Activated CD4-positive, CD25-positive, alpha-beta regulatory T cell treated with anti-CD3 and anti-CD28 coated beads, Interleukin-2, amount 50 U/mL, for 24 hours (primary cell): ENCODE data around the gene DDX11.
"Not testable (repeated sequence)": the region's sequence is repeated elsewhere in the genome, so short reads cannot be mapped to it uniquely, and the experiment has no call there.

Source experiments
- ATAC-seq, 2 donors: fragments of 150-1000 bp; cut with Tn5 transposase; one replicate each; pipeline ENCODE4 v1.10.0; 2021; ENCODE audit warnings: mild to moderate bottlenecking in 1 of 2, moderate library complexity in 1 of 2

DDX11 gene

DNA sequence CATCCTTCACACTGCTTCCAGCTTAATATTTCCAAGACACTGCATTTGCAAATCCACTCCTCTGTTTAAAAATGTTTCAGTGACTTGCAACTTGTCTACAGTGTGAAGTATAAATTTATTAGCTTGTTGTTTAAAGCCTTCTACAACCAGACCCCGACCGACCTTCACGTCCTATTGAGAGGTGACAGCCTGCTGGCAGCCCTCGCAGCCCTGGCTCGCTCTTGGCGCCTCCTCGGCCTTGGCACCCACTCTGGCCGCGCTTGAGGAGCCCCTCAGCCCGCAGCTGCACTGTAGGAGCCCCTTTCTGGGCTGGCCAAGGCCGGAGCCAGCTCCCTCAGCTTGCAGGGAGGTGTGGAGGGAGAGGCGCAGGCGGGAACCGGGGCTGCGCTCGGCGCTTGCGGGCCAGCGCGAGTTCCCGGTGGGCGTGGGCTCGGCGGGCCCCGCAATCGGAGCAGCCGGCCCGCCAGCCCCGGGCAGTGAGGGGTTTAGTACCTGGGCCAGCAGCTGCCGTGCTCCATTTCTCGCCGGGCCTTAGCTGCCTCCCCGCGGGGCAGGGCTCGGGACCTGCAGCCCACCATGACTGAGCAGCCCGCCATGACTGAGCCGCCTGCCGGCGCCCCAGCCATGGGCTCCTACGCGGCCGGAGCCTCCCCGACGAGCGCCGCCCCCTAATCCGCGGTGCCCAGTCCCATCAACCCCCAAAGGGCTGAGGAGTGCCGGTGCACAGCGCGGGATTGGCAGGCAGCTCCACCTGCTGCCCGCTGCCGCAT, 2.5 kb upstream of the DDX11 start:
- ATAC-seq = not testable (repeated sequence)

DNA sequence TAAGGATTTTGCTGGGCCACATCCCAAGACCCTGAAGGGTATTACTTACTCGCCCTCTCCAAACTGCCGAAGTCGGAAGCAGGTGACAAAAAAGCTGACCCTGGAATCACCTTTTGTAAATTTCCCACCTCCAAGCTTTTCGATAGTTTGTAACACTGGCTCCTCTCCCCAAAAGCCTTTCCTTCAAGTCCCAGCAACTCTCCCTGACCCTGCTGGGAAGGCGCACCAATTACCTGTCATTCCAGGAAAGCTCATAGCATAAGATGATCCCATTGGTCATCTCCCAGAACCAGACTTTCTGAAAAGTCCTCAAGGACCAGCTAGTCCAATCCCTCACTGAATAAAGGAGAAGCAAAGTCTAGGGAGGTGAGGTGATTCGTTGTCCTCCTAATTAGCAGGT, 698 bp upstream of the DDX11 start:
- ATAC-seq = not testable (repeated sequence)

DNA sequence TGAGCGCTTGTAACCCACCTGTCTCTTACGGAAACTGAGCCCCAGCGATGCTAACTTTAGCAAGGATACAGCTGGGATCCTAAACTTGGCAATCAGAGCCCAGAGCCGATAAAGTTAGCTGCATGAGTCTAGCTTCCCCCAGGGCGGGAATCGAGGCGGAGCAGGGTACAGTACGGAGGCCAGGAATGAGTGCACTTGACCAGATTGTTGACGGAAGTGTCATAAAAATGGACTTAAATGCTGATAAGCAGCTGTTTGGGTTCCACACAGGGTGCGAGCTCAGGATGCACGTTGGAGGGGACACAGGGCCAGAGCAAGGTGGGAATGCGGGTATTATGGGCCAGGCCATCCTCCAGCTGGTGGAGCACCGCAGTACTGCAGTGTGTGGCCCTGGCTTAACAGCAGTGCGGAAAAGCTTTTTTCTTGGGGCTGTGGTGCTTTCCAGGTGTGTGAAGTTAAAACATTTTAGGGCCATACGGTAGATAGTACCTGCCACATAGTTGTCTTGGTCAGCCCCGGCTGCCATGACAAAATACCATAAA, 744 bp downstream of the DDX11 start:
- ATAC-seq = peak; percentile 30 to 41

DNA sequence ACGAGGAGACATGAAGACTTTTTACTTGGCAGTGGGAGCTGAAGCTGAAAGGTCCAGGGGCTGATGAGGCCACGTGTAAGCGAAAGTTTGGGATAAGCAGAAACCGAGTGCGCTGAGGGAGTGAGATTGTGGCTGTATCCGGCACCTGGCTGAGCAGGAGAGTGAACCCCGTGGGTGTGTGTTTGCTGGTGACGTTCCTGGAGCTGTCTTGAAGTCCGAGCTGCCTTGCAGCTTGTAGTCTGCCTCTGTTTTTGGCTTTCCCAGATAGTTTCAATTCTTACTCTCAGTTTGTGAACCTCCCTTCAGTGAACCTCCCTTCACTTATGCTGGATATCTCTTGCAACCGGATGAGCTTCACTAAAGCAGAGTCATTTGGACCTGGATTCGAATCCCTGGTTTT, 2.5 kb downstream of the DDX11 start:
- ATAC-seq = not testable (repeated sequence)

DNA sequence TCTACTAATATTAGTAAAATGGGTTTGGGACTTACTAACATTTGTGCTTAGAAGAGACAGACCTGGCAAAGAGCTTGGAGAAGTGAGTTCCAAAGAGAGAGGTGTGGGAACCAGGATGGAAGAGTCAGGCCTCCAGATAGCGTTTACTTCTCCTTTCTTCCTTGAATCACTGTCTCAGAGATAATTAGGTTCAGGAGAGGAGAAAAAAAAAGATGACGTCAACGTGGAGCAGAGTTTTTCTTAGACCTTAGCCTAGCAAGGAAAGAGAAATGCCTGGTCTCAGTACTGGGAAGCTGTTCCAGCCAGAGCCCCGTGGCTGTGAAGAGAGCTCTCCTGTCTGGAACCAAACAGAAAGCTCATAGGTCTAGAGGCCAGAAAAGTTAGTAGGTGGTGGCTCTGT, 3.4 kb downstream of the DDX11 start:
- ATAC-seq = not testable (repeated sequence)

DNA sequence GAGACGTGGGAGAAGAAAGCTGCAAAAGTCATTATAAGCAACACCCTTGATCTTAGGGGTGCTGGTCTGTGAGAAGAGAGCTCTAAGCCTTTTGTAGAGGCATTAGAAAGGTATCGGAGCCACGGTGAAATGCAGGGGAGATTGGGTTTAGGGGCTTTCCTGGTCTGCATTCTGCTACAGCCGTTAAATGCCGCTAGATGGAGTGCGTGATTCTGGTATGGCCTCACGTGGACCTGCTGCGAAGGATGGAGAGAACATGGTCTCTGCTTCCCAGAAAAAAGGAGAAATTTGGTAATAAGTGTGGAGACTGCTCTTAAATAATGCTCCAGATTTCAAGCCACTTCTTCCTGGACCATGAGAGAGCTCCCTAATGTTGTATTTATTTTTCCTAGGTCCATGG, 4.3 kb downstream of the DDX11 start:
- not testable (repeated sequence) for ATAC-seq

DNA sequence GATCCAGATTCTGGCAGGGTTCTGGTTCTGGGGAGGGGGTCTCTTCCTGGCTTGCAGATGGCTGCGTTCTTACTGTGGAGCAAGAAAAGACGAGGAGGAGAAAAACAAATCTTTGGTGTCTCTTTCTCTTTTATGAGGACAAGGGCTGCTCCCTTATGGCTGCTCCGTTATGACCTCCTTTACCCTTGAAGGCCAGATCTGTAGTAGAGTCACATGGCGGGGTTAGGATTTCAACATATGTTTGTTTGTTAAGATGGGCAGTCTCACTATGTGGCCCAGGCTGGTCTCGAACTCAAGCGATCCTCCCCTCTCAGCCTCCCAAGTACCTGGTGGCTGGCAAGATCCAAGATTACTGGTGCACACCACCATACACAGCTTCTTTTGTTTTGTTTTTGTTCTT, 5.8 kb downstream of the DDX11 start:
- ATAC-seq = not testable (repeated sequence)

DNA sequence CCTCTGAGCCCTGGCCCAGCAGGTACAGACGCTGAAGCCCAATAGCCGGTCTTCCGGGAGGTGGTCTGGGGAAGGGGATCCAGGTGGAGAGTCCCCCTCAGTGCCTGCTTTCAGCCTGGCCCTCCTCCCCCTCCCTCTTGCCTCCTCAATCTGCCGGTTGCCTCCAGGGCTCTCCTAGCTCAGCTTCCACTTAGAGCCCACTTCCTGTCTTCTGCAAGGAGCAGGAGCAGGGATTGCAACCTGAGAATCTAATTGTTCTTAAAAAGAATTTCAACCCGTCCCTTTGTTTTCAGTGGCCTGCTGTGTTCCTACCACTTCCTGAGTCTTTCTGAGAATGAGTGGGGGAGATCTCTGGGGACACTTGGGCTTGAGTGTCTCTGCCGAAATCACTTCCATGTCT, 6.6 kb downstream of the DDX11 start:
- not testable (repeated sequence) for ATAC-seq

DNA sequence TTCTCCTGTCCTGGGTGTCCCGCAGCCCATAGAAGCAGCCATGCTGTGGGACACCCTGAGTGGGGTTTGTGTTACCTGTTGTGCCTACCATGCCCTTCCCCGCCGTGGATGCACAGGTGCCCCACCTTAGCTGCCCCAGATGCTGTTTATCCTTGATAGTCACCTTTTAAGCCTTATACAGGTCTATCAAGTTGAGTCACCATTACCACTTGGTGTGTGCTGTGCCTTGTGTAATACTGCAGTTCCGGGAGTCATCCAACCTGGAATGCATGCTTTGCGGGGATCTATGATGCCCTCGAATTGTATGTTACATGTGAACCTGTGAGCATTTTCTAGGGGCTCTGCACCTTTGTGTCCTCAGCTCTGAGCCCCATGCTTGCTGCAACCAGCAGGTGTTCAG, 7.6 kb downstream of the DDX11 start:
- not testable (repeated sequence) for ATAC-seq

DNA sequence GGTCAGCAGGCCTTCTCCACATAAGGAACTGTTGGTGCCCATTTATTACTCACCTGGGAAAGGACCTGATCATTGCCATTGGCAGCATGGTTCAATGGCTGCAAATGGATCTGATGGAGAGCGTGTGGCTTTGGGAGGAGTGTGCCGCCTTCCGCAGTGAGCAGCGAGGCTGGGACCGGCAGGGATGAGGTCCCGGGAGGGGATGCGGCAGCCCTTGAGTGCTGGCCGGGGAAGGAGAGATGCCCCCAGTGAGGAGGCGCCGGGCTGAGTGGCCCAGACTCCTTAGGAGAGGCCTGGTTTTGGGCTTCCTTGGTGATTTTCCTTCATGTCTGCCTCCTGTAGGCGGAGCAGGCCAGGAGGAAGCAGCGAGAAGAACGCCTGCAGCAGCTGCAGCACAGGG, 10.6 kb downstream of the DDX11 start:
- ATAC-seq = not testable (repeated sequence)

DNA sequence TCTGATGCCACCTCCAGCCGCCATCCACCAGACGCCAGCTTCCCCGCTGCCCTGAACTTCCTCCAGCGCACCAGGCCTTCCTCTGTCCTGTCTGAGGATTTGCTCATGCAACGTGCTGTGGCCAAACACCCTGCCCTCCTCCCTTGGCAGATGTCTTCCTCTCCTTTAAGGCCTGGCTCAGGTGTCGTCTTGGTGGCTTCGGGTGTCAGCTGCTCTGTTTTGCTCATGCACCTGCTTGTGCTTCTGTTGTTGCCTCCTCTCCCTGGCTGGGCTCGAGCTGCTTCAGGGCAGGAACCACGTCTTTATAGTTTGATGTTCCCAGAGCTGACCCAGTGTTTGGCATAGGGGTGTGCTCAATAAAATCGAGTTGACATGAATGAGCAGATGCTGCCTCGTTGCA, 12.4 kb downstream of the DDX11 start:
- ATAC-seq = not testable (repeated sequence)

DNA sequence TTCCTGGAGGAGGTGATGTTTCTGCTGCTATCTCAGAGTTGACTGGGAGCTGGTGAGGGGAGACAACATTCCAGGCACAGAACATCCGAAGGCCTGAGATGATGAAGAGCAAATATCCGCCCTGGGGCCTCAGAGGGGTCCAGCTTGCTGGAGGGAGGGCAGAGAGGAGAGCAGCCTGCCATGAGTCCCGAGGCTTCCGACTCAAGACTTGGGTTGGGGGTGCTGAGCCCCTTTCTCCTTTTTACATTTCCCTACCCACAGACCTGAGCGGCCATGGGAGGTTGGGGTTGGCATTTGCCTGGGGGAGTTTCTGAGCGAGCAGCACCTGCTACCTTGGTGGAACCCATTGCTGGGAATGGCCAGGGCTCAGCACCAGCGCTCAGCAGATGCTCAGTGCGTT, 13.8 kb downstream of the DDX11 start:
- not testable (repeated sequence) for ATAC-seq

DNA sequence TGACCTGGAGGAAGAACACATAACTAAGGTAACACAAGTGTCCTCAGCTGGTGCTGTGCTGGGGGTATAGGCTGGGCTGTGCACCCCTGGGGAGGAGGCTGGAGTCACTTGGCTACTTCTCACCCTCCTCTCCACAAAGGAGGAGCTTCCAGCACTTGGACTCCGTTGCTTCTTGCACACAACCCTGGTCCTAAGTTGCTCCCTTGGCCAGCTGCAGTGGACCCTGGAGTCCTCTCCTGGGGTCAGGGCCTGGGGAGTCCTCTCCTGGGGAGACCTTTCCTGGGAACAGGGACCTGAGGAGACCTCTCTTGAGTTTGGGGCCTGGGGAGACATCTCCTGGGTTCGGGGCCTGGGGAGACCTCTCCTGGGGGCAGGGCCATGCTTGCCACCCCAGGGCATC, 14.3 kb downstream of the DDX11 start:
- not testable (repeated sequence) for ATAC-seq

DNA sequence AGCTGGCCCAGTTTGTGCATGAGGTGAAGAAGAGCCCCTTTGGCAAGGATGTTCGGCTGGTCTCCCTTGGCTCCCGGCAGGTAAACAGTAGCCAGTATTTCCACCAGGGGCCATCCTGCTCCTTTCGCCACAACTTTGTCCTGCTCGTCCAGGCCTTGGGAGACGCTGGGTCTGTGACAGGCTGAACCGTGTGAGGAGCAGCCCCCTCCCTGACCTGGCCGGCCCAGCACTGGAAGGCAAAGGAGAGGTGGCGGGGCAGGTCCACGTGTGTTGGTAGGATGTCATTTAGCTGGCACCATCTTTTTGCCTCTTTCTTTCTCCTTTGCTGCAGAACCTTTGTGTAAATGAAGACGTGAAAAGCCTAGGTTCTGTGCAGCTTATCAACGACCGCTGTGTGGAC, 15.4 kb downstream of the DDX11 start:
- no peak for ATAC-seq

DNA sequence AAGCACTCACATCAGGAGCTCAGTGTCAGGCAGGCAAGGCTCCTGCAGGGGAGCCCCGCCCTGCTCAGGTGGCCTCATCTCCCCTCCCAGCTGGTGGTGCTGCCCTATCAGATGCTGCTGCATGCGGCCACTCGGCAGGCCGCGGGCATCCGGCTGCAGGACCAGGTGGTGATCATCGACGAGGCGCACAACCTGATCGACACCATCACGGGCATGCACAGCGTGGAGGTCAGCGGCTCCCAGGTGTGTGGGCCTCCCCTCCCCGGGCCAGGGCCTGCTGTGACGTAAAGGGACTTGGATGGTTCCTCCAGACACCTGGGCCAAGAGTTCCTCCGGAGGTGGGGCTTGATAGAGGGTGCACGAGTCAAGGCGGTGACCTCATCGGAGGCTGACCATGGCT, 18.0 kb downstream of the DDX11 start:
- ATAC-seq = not testable (repeated sequence)

DNA sequence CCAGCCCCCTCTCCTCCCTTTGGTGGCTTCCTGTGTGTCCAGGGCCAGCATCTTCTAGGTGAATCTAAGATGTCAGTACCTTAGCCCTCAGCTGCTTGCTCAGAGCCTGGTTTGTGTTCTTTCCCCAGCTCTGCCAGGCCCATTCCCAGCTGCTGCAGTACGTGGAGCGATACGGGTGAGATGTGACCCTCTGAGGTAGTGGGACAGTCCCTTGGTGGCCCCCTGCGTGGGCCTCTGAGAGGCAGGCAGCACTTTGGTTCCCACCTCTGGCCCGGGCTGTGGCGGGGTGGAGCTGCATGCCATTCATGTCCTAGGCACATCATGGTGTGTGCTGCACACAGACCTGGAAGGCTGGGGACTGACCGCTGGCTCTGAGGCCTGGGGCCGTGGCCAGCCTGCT, 19.1 kb downstream of the DDX11 start:
- not testable (repeated sequence) for ATAC-seq

DNA sequence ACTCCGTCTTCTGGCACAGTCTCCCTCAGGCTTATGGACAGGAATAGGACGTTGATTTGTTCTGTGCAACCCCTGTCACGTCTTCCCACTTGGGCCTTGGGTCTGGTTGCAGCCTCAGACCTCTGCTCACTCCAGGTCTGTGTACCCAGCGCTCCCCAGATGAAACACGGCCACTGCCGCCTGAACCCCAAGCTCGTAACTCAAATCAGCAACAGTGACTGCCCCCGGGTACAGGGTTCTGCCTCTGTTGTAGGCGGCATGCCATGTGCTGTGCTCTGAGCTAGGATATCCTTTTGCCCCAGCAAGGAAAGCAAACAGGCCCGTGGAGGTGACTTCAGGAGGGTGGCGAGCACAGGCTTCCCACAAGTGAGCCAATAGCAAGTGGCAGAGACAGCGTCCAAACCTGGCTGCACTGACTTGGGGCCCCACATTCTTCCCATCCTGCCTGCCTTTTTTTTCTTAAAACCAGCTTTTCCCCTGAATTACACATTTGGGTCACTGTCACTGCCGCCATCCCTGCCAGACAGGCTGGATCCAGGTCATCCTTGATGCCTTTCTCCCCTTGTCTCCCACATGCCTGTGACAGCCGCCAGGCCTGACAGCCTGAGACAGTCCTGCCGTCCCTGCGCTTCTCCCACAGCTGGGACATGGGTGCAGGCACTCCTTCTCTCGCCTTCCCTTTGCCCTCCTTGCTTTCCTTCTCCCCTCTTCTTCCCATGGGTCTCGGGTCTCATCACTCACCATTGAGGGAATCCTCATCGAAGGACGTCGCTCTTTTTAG, 21.6 kb downstream of the DDX11 start:
- not testable (repeated sequence) for ATAC-seq

DNA sequence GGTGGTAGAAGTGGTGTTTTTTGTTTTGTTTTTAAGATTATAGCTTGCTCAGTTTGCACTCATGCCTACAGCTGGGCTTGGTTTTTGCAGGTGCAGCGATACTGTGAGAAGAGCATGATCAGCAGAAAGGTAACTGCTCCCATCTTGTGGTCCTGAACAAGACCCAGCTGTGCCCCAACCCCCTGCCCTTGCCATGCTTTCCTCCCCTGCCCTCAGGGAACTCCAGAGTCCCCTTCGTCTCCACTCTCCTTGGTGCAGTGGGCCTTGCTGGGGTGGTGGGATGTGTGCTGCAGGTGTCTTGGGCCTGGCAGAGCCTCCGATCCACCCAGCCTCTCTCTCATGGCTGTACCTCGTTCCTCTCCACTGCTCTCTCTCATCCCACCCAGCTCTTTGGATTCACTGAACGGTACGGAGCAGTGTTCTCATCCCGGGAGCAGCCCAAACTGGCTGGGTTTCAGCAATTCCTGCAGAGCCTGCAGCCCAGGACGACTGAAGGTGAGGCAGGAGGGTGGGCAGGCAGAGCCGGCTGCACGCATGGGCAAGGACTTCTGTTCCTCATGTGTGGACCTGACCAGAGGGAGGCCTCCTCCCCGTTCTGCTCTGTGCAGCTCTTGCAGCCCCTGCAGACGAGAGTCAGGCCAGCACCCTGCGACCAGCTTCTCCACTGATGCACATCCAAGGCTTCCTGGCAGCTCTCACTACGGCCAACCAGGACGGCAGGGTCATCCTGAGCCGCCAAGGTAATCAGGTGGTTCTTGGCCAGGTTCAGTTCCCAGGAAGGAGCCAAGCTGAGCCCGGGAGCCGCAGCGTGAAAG, 22.8 kb downstream of the DDX11 start:
- not testable (repeated sequence) for ATAC-seq

DNA sequence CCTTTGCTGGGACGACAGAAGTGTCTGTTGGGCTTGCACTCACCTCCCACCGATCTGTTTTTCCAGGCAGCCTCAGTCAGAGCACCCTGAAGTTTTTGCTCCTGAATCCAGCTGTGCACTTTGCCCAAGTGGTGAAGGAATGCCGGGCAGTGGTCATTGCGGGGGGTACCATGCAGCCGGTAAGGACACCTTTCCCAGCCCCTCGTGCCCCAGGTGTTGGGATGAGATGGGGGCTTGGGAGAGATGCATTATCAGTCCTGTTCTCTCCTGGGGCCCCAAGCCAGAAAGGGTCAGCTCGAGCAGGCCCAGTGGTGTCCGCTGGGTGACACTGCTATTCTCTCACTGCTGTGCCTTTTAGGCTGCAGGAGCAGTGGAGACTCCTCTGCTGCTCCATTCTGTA, 24.2 kb downstream of the DDX11 start:
- ATAC-seq = not testable (repeated sequence)

DNA sequence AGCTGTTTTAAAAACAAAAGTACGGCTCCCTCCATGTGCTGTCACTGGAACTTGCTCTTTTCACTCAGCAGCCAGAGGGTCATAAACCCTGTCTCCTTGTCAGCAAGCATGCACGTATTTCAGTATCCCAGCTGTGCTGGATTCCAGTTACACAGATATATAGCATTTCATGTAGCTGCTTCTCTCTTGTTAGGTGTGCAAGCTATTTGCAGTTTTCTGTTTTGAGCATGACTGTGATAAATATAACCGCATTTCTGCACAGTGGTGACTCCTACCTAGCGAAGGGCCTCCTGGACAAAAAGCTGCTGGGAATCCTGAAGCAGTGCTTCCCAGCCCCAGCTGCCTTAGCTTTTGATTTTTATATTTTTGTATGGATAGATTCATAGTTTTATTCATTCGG, 24.7 kb downstream of the DDX11 start:
- ATAC-seq = not testable (repeated sequence)

DNA sequence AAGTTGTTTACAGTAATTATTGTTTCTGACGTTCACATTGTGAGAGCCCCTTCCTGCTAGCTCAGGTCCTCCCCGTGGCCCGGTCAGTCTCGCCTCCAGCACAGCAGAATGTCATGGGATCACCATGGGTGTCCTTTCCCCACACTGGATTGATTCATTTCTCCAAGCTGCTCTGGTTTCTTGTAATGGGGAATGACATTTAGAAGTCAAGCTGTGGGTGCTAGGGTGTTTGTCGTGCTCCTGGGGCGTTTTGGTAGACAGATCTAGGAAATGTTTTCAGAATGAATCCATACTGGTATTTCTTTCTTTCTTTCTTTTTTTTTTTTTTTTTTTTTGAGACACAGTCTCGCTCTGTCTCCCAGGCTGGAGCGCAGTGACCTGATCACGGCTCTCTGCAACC, 25.1 kb downstream of the DDX11 start:
- ATAC-seq = not testable (repeated sequence)

DNA sequence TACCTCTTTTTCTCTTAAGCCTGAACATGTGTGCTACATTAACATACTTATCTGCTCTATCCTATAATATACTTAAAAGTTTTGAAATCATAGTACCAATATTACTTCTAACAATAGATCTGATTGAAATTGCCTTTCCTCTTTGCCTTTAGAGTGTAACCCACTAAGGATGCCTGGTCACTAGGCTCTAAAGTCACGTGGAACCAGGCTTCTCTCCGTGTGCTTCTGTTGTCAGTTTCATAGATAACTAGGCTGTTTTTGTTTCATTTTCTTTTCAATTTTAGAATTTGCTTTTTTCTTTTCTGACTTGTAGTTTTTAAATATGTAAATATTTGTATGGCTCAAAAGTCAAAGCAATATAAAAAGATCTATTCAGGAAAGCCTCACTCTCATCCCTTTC, 25.8 kb downstream of the DDX11 start:
- ATAC-seq = not testable (repeated sequence)
